Breast epithelium (tissue), 3 donors: Measurements from ENCODE around the gene GUCY1A2.

Experiments
- CTCF ChIP-seq, 3 donors: fragments of 450-650 bp; IDR thresholded peaks; one replicate each; pipeline ENCODE4 v1.5.1; 2016 to 2017; ENCODE audit warnings: antibody characterized with exemption in 3 of 3, mild to moderate bottlenecking in 3 of 3, moderate library complexity in 3 of 3
- POLR2A ChIP-seq: fragments of 450-650 bp; IDR thresholded peaks from one replicate; pipeline ENCODE4 v1.6.1; 2016; ENCODE audit warnings: antibody characterized with exemption, mild to moderate bottlenecking, moderate library complexity
- POLR2AphosphoS5 ChIP-seq, 3 donors: sonication (generic); formaldehyde crosslinking; IDR thresholded peaks; one replicate each; pipeline ENCODE4 v1.6.1; 2017; ENCODE audit warnings: antibody characterized with exemption in 3 of 3

- no peak for TF ChIP-seq CTCF (IDR thresholded peaks at IDR 0.05)
- TF ChIP-seq POLR2A = no peak
- TF ChIP-seq POLR2AphosphoS5 (IDR thresholded peaks at IDR 0.05) = no peak
These were observed 143.3 kb downstream of the GUCY1A2 start for GRCh38 chr11:106875013-106875412.
